Measurements from ENCODE around the gene R3HDM2.

R3HDM2 gene

GRCh38 chr12:57244312-57244696 lies 186.5 kb downstream of the R3HDM2 start:
- no peak for DNase-seq (ENCODE audit: extremely low spot score)
- no peak for TF ChIP-seq CTCF (IDR thresholded peaks at IDR 0.05; ENCODE audit: control extremely low read depth, extremely low read depth, low read depth, missing control alignments)
- CTCF ChIA-PET: interaction anchor here (0.7 to 22.8 kb wide), 14 partner anchors 9 to 273 kb away, joined by 3 to 403 read pairs (median 12); partner anchors contain the start of genes GLI1, INHBE, NXPH4 and SHMT2
- POLR2A ChIA-PET: no interaction called here

GRCh38 chr12:57243521-57244311 lies 187.1 kb downstream of the R3HDM2 start:
- TF ChIP-seq CTCF (IDR thresholded peaks at IDR 0.05; ENCODE audit: control extremely low read depth, extremely low read depth, low read depth, missing control alignments): peak; percentile 85
- CTCF ChIA-PET: interaction anchor here (0.7 to 22.8 kb wide), 40 partner anchors 8 to 525 kb away, joined by 3 to 403 read pairs (median 4); partner anchors contain the start of genes GLI1, INHBE, LRP1 and NXPH4

GRCh38 chr12:57242691-57243454 lies 188.0 kb downstream of the R3HDM2 start:
- TF ChIP-seq CTCF (IDR thresholded peaks at IDR 0.05; ENCODE audit: control extremely low read depth, extremely low read depth, low read depth, missing control alignments): peak; percentile 85
- CTCF ChIA-PET: interaction anchor here (0.7 to 22.8 kb wide), 48 partner anchors 9 to 524 kb away, joined by 3 to 403 read pairs (median 4); partner anchors contain the start of genes GLI1, INHBE, LRP1 and NXPH4
- peak; percentile 72 for DNase-seq (ENCODE audit: extremely low spot score)
- POLR2A ChIA-PET: interaction anchor here (0.6 to 6.5 kb wide), 2 partner anchors 13 to 46 kb away, joined by 3 to 32 read pairs; partner anchors contain the start of gene SHMT2

More at GRCh38 chr12:57243521-57244311, 187.1 kb downstream of the R3HDM2 start:
- POLR2A ChIA-PET: interaction anchor here (0.6 to 6.5 kb wide), 2 partner anchors 14 to 45 kb away, joined by 3 to 32 read pairs; partner anchors contain the start of gene SHMT2
- peak; percentile 82 for DNase-seq (ENCODE audit: extremely low spot score)

GRCh38 chr12:57242329-57242690 lies 188.5 kb downstream of the R3HDM2 start:
- CTCF ChIA-PET: interaction anchor here (0.8 to 22.8 kb wide), 43 partner anchors 9 to 523 kb away, joined by 3 to 403 read pairs (median 4); partner anchors contain the start of genes GLI1, INHBE, LRP1 and NXPH4
- no peak for DNase-seq (ENCODE audit: extremely low spot score)
- POLR2A ChIA-PET: interaction anchor here (0.6 to 6.5 kb wide), 2 partner anchors 12 to 193 kb away, joined by 3 to 32 read pairs; partner anchors contain the start of gene SHMT2
- TF ChIP-seq CTCF (IDR thresholded peaks at IDR 0.05; ENCODE audit: control extremely low read depth, extremely low read depth, low read depth, missing control alignments): no peak

- ChIA-PET CTCF (interaction anchor here (0.9 to 22.8 kb wide), 26 partner anchors 8 to 218 kb away, joined by 3 to 403 read pairs (median 6); partner anchors contain the start of genes GLI1, INHBE, LRP1 and NXPH4), POLR2A (interaction anchor here (0.6 to 6.5 kb wide), 3 partner anchors 12 to 194 kb away, joined by 3 to 32 read pairs (median 3); partner anchors contain the start of gene SHMT2)
- no peak for TF ChIP-seq CTCF (IDR thresholded peaks at IDR 0.05; ENCODE audit: control extremely low read depth, extremely low read depth, low read depth, missing control alignments)
- no peak for DNase-seq (ENCODE audit: extremely low spot score)
These were observed 189.2 kb downstream of the R3HDM2 start for GRCh38 chr12:57241402-57242310.

Measured in GM10248 (cell line).